Stimulated activated CD4-positive, alpha-beta T cell treated with anti-CD3 and anti-CD28 coated beads, Interleukin-12 subunit alpha, Interleukin-12 subunit beta, amount 100 ng/mL, for 4 hours (primary cell): ENCODE data around the gene CCDC192.

Source experiments
- DNase-seq: peaks from one replicate; pipeline ENCODE4 v3.0.0-alpha.2; 2020

CCDC192 gene

DNA sequence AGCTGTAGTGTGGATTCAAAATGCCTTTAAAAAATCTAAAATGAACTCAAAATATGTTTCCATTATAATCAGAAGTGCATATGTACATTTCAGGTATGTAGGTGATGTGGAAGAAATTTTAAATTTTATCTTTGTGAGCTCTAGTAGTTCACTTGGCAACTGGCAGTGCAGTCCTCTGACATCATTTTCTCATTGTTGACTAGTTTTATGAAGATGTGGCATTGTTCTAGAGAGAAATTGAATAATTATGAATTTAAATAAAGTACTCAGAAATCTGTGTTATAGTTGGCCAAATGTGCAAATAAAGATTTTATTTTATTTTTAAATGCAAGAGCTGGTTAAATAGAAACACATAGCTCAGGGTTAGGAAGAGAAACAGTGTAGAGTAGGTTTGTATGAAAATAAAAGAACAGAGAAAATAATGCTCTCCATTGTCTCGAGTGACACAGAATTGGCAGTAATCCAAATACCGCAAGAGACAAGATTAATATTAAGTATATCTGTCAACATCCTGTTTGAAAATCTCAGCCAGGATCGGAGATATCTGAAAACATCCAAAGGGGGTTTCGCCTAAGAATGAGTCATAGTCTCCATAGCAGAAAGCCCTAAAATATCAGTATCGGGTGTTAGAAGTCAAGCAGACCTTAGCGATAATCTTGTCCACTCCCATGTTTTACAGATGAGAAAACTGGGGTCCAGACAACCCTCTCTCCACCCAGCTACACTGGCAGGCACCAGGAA lies 189.4 kb downstream of the CCDC192 start:
- no peak for DNase-seq

DNA sequence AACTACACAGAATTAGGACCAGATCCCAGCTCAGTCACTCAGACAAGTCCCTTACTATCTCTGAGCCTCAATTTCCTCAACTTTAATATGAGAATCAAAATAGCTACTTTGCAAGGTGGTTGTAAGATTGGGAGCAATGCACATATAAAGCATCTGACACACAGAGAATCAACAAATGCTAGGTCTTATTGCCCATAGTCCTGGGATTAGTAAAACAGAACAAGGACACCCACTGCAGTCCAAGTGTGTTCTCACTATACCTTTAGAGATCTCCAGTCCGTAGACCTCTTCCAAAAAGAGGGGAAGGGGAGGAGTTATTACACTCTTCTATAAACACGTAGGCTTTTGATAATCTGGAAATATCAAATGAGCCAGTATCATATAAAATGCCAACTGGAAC lies 190.0 kb downstream of the CCDC192 start:
- DNase-seq = no peak

DNA sequence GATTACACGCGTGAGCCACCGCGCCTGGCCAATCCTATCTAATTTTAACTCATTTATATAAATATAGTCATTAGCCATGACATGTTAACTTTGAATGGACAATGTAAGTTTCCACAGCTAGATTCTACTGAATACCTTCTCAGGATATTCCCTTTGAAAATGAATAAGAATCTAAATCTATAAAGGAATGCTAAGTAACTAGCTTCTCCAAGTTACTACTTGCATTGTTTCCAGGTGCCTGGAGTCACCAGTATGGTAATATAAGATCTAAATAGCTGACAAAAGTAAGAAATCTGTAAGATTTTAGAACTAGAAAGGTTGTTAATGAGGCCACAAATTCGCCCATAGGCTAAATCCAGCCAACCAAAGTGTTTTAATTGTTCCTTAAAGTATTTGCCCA lies 191.3 kb downstream of the CCDC192 start:
- no peak for DNase-seq

DNA sequence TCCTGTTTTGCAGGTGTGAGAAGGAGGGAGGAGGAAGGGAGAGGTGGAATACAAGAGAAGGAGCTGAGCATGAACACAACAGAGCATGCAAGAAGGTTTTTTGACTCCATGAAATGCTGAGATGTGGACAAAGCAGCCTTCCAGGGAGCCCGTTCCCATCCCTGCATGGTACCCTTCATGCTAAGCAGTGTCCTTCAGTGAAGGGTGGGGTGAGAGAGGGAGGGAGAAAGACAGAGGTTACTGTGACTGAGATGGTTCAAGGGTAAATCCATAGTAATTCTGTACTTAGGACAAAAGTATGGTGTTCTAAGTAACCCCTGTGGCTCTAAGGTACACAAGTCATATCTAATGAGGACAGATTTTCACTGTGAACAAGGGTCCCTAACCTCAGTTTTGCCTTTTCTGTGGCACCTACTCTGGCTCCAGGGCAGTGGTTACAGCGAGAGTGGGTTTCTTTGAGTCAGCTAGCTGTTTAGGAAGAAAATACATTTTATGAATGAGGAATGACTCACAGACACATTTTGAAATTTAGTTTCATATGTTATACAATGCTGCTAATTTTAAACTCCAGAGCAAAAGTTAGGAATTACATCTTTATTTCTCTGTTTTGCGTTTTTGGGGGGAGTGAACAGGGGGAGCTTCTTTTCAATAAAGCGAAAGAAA lies 195.5 kb downstream of the CCDC192 start:
- no peak for DNase-seq

DNA sequence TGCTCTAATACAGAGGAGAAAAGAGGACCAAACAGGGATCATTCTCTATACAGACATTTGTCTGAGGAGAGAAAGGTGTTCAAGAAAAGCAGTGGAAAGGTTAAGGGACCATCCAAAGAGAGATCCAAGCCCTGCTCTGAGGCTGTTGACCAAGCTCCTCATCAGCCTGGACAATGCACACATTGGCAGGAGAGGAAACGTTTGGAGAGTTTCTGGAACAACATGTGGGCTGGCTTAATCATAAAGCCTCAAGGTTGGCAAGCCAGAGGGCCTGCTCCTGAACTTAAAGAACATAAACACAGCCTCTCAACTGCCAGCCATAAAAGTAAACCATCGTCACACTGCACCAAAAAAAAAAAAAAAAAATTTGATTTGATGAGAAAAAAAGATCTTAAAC lies 196.0 kb downstream of the CCDC192 start:
- DNase-seq = no peak

- no peak for DNase-seq
Observed at GRCh38 chr5:127906562-127907204, 203.5 kb downstream of the CCDC192 start.

DNA sequence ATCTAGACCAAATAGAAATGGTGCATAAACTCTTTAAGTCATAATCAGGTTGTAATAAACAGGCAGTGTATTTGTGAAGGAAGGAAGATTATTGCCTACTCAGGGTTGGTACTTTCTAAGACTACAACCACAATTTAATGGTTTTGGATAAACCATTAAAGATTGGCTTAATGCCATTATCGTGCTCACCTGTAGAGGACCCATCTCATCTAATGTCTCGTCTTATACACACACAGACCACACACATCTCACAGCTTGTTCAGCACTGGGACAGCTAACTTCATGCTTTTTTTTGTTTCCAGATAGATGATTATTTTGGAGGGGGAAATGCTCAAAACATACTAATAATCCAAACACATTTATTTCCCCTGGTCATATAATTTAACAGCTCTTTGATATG lies 204.7 kb downstream of the CCDC192 start:
- no peak for DNase-seq

GRCh38 chr5:127909066-127909465 lies 205.9 kb downstream of the CCDC192 start:
- DNase-seq = no peak

GRCh38 chr5:127909821-127910220 lies 206.6 kb downstream of the CCDC192 start:
- no peak for DNase-seq

- DNase-seq = no peak
Observed at GRCh38 chr5:127910307-127910956, 207.2 kb downstream of the CCDC192 start.

DNA sequence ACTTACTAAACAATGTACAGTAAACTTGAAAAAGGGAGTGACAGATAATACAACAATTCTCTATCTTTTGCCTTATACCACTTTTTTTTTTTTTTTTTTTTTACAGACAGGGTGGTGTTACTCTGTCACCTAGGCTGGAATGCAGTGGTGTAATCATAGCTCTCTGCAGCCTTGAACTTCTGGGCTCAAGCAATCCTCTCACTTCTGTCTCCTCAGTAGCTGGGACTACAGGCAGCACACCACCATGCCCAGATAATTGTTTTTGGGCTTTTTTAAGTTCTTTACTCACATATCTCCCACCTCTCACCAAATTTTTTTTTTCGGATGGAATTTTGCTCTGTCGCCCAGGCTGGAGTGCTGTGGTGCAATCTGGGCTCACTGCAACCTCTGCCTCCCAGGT lies 208.4 kb downstream of the CCDC192 start:
- no peak for DNase-seq

GRCh38 chr5:127912411-127912810 lies 209.2 kb downstream of the CCDC192 start:
- DNase-seq = no peak

- DNase-seq = no peak
Observed at GRCh38 chr5:127916885-127917573, 213.8 kb downstream of the CCDC192 start.

GRCh38 chr5:127919006-127919796 lies 216.0 kb downstream of the CCDC192 start:
- no peak for DNase-seq

DNA sequence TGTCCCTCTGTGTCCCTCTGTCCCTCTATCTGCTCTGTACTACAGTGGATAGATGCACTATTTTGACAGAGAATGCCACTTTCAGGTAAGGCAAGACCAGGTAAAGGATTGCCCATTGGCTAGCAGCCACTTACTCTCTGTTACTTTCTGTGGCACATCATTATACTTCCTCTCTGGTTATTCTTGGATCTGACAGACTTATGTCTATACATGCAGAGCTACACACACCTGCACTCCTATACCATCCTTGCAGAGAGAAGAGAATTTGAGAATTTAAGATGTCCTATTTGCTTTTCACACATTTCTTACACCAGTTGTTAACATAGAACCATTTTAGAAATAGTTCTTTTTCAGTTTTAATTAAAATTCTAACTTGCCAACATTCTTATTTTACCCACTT lies 216.6 kb downstream of the CCDC192 start:
- DNase-seq = no peak

GRCh38 chr5:127920936-127921335 lies 217.7 kb downstream of the CCDC192 start:
- no peak for DNase-seq

DNA sequence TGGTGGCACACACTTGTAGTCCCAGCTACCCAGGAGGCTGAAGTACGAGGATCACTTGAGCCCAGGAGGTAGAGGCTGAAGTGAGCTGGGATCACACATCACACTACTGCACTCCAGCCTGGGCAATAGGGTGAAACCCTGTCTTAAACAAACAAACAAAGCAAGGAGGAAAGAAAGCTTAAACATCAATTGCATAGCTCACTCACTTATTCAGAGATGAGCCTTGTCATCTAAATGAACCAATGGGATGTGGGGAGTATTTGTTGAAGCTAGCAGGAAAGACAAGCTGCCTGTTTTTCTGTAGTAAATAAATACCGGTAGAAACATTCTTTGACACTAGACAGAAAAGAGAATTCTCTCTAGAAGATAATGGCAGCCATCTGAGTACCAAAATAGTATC lies 219.4 kb downstream of the CCDC192 start:
- DNase-seq = no peak

- DNase-seq = no peak
Observed at GRCh38 chr5:127923804-127924570, 220.8 kb downstream of the CCDC192 start.

GRCh38 chr5:127924606-127925005 lies 221.4 kb downstream of the CCDC192 start:
- no peak for DNase-seq

DNA sequence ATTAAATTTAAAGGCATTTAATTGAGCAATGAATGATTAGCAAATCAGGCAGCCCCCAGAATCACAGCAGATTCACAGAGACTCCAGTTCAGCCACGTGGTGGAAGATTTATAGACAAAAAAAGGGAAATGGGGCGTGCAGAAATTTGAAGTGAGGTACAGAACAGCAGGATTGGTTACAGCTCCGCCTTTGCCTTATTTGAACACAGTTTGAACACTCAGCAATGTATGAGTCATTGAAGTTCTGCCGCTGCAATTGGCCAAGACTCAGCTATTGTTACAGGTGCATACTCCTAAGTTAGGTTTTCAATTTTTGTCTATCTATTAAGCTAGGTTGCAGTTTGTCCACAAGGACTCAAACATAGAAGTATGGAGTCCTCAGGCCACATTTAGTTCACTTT lies 222.7 kb downstream of the CCDC192 start:
- no peak for DNase-seq

DNA sequence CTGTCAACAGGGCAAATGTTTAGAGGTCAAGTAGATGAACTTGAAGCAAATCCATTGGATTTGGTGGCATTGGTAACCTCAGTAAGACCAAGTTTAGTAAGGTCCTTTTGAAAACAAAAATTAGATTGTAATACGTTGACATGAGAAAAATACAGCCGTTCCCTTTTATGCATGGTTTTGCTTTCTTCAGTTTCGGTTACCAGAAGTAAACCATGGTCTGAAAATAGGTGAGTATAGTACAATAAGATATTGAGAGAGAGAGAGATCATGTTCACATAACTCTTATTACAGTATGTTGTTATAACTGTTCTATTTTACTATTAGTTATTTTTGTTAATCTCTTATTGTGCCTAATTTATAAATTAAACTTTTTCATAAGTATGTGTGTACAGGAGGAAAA lies 223.8 kb downstream of the CCDC192 start:
- DNase-seq = no peak
